Endothelial cell of umbilical vein (primary cell): ENCODE data around the gene HTT. TPM values are rescaled to one million over a fixed set of nuclear protein-coding genes. Genes with fewer than 3 reads are reported as not detected.

Experiments
- BruUV-seq: library from RNA; stranded (reverse); fragments of 400-500 nt; replicated peaks from 2 replicates; lab custom pipeline; 2021; lab: Mats Ljungman, UMichigan
- CTCF ChIA-PET: fragments of 300-600, 350-600 bp; sonication (Branson Sonifier 250); formaldehyde crosslinking; loops from one replicate; lab custom pipeline; 2021; ENCODE audit warnings: antibody characterized with exemption, inconsistent platforms; lab: Charles Lee
- POLR2A ChIA-PET: fragments of 300-600, 350-600 bp; sonication (Branson Sonifier 250); formaldehyde crosslinking; loops from one replicate; lab custom pipeline; 2021; ENCODE audit warnings: antibody characterized with exemption, inconsistent platforms; lab: Charles Lee
- DNase-seq: peaks from one replicate; pipeline ENCODE4 v3.0.0-alpha.2; 2011; ENCODE audit warnings: low read depth, low spot score
- FAIRE-seq: peaks from 2 replicates; lab custom pipeline; 2011; peaks lifted over from hg19 to GRCh38; lab: Jason Lieb, UNC
- H2AFZ ChIP-seq: 2 replicates; pipeline ENCODE4 v1.6.0; 2012; ENCODE audit warnings: low read depth, low read length, control low read depth, inconsistent platforms
- H3K27ac ChIP-seq: 2 replicates; pipeline ENCODE4 v1.5.1; 2011; ENCODE audit warnings: low read depth, mild to moderate bottlenecking, control low read depth, low read length, moderate library complexity; ENCODE audit not compliant: insufficient read depth
- H3K27me3 ChIP-seq, 2 experiments: 2 replicates each; pipeline versions ENCODE4 v1.6.0 to v1.6.1; 2011; ENCODE audit warnings: low read length in 2 of 2, mixed read lengths in 1 of 2; ENCODE audit not compliant: control insufficient read depth in 2 of 2, insufficient read depth in 2 of 2
- H3K36me3 ChIP-seq, 2 experiments: 2 replicates in 1 of 2; 3 replicates in 1 of 2; pipeline ENCODE4 v1.5.1; 2011; ENCODE audit warnings: low read length in 2 of 2, mild to moderate bottlenecking in 1 of 2, moderate library complexity in 1 of 2; ENCODE audit not compliant: control insufficient read depth in 2 of 2, insufficient read depth in 2 of 2; ENCODE audit errors: extremely low read depth in 1 of 2
- H3K4me1 ChIP-seq: 3 replicates; pipeline ENCODE4 v1.5.1; 2011; ENCODE audit warnings: mild to moderate bottlenecking, low read length; ENCODE audit not compliant: control insufficient read depth, insufficient read depth; ENCODE audit errors: extremely low read depth
- H3K4me2 ChIP-seq: 2 replicates; pipeline ENCODE4 v1.6.1; 2011; ENCODE audit warnings: low read length, control low read depth, mixed read lengths; ENCODE audit not compliant: insufficient read depth
- H3K4me3 ChIP-seq, 3 experiments: fragments of 200-600 bp in 1 of 3; sonication (generic), shearing (Covaris generic) in 1 of 3; replicated peaks in 1 of 3; 2 replicates each; pipeline ENCODE4 v1.5.1; 2011 to 2016; ENCODE audit warnings: control low read depth in 3 of 3, low read length in 3 of 3, mild to moderate bottlenecking in 2 of 3, inconsistent platforms in 1 of 3, low read depth in 1 of 3, moderate library complexity in 1 of 3; ENCODE audit not compliant: insufficient read depth in 1 of 3
- H3K79me2 ChIP-seq: 2 replicates; pipeline ENCODE4 v1.6.0; 2012; ENCODE audit warnings: low read length, inconsistent platforms; ENCODE audit not compliant: control insufficient read depth, insufficient read depth
- H3K9ac ChIP-seq: replicated peaks from 2 replicates; pipeline ENCODE3; 2011; ENCODE audit warnings: low read length, control low read depth; ENCODE audit not compliant: insufficient read depth; ENCODE audit errors: extremely low read depth
- H3K9me1 ChIP-seq: replicated peaks from 3 replicates; pipeline ENCODE4 v1.6.0; 2011; ENCODE audit warnings: mild to moderate bottlenecking, low read length; ENCODE audit not compliant: control insufficient read depth, insufficient read depth; ENCODE audit errors: extremely low read depth
- H3K9me3 ChIP-seq: replicated peaks from 2 replicates; pipeline ENCODE4 v1.5.1; 2012; ENCODE audit warnings: low read length, inconsistent platforms; ENCODE audit not compliant: control insufficient read depth, insufficient read depth
- H4K20me1 ChIP-seq: replicated peaks from 2 replicates; pipeline ENCODE3; 2011; ENCODE audit warnings: mild to moderate bottlenecking, low read length; ENCODE audit not compliant: control insufficient read depth, insufficient read depth; ENCODE audit errors: extremely low read depth
- EZH2 ChIP-seq: IDR thresholded peaks from 2 replicates; pipeline ENCODE4 v1.6.1; 2012; ENCODE audit warnings: borderline replicate concordance, low read depth, mild to moderate bottlenecking, moderate library complexity, low read length, inconsistent platforms; ENCODE audit not compliant: severe bottlenecking
- GATA2 ChIP-seq: IDR thresholded peaks from 2 replicates; pipeline ENCODE4 v1.7.0; 2011; ENCODE audit warnings: low read depth, mild to moderate bottlenecking, moderate library complexity, mixed read lengths, low read length; ENCODE audit not compliant: insufficient read length, insufficient read depth
- JUN ChIP-seq: IDR thresholded peaks from 2 replicates; pipeline ENCODE4 v1.6.1; 2011; ENCODE audit warnings: borderline replicate concordance, low read depth; ENCODE audit not compliant: insufficient read length, insufficient read depth
- POLR2A ChIP-seq: IDR thresholded peaks from 2 replicates; pipeline ENCODE4 v1.6.1; 2012; ENCODE audit warnings: low read depth, mild to moderate bottlenecking, control low read depth, low read length
- POLR2AphosphoS5 ChIP-seq: IDR thresholded peaks from 2 replicates; pipeline ENCODE4 v1.6.1; 2012; ENCODE audit warnings: low read depth, mild to moderate bottlenecking, control low read depth, low read length, moderate library complexity; ENCODE audit not compliant: insufficient read depth
- dilution Hi-C: fragments of 300-500 bp; cut with MboI; formaldehyde crosslinking; loops from one replicate; pipeline ENCODE4 v1.15.0; 2019; ENCODE audit warnings: low sequenced_read_pairs; ENCODE audit not compliant: extremely low pct_ligation_motif_present
- intact Hi-C: fragments of 100-400 bp; cut with micrococcal nuclease; formaldehyde crosslinking; loops from one replicate; pipeline ENCODE4 v1.10.0; 2022
- polyA plus RNA-seq, 4 experiments: library from polyadenylated mRNA; depleted of rRNA in 3 of 4; stranded (reverse) in 3 of 4; unstranded in 1 of 4; fragments of >200 nt; gene quantifications; 2 replicates each; pipeline versions ENCODE4 v1.2.1 to v1.2.3, GENCODE V29; 2011 to 2012; ENCODE audit warnings: missing spikeins in 1 of 4
- total RNA-seq: library from RNA; stranded (reverse); gene quantifications from 2 replicates; pipeline ENCODE4 v1.2.3, GENCODE V29; 2021
- TF ChIP-seq, protein P1 (sequence below), 2 donors: IDR thresholded peaks; 1 replicate in 1 of 2; 2 replicates in 1 of 2; pipeline ENCODE4 v1.5.1; 2011; ENCODE audit warnings: low read length in 2 of 2, mild to moderate bottlenecking in 2 of 2, moderate library complexity in 2 of 2, control low read depth in 1 of 2, inconsistent platforms in 1 of 2, low read depth in 1 of 2; ENCODE audit not compliant: insufficient read depth in 1 of 2; ENCODE audit errors: extremely low read depth in 1 of 2
- TF ChIP-seq, protein P2 (sequence below): IDR thresholded peaks from 2 replicates; pipeline ENCODE4 v1.6.1; 2011; ENCODE audit not compliant: insufficient read depth, insufficient read length

Gene HTT
- total and polyA plus RNA-seq, 2 donors (not counting 3 experiments of a cell fraction or from before 2014, with no cell fraction given), result 15.7 to 61.2 TPM

DNA sequence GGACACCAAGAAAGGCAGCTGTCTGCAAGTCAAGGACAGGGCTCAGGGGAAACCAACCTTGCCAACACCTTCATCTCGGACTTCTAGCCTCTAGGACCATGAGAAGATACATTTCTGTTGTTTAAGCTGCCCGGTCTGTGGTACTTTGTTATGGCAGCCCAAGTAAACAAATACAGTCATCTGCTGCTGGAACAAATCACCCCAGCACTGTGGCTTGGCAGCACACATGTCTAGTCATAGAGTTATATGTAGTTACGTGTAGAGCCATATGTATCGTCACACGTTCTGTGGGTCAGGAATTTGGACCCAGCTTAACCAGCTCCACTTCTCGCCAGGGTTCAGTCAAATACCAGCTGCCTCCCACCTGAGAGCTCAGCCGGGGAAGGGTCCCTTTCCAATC is 2.7 kb upstream of the HTT start:
- dilution Hi-C loops (no loop called here), intact Hi-C loops (loop anchor here (5.0 kb wide), 1 partner anchor 220 kb away; the partner anchor contains the start of gene RGS12)
- H3K4me2 ChIP-seq, result no peak overlapping the region
- H2AFZ ChIP-seq, result no peak overlapping the region
- no peak overlapping the region for H3K4me3 ChIP-seq
- DNase-seq (no peak), FAIRE-seq (no peak)
- H3K4me1 ChIP-seq, result peaks cover 13% of the 10 kb centered on the region
- no TSS peak for BruUV-seq
- TF ChIP-seq, protein P1, sequence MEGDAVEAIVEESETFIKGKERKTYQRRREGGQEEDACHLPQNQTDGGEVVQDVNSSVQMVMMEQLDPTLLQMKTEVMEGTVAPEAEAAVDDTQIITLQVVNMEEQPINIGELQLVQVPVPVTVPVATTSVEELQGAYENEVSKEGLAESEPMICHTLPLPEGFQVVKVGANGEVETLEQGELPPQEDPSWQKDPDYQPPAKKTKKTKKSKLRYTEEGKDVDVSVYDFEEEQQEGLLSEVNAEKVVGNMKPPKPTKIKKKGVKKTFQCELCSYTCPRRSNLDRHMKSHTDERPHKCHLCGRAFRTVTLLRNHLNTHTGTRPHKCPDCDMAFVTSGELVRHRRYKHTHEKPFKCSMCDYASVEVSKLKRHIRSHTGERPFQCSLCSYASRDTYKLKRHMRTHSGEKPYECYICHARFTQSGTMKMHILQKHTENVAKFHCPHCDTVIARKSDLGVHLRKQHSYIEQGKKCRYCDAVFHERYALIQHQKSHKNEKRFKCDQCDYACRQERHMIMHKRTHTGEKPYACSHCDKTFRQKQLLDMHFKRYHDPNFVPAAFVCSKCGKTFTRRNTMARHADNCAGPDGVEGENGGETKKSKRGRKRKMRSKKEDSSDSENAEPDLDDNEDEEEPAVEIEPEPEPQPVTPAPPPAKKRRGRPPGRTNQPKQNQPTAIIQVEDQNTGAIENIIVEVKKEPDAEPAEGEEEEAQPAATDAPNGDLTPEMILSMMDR (IDR thresholded peaks at IDR 0.05; ENCODE audit: extremely low read depth in 1 of 2, insufficient read depth in 1 of 2, low read depth in 1 of 2, low read length in 2 of 2), result no peak
- TF ChIP-seq POLR2A (no peak), GATA2 (no peak), EZH2 (no peak), POLR2AphosphoS5 (no peak), JUN (no peak)
- TF ChIP-seq, protein P2, sequence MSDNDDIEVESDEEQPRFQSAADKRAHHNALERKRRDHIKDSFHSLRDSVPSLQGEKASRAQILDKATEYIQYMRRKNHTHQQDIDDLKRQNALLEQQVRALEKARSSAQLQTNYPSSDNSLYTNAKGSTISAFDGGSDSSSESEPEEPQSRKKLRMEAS, result no peak
- CTCF ChIA-PET, result interaction anchor here (1.4 kb wide), 1 partner anchor 19 kb away, joined by 4 read pairs; no protein-coding TSS in a partner anchor
- H3K9me1 ChIP-seq, result no peaks in the 10 kb centered on the region
- peaks cover 5% of the 10 kb centered on the region for H4K20me1 ChIP-seq
- POLR2A ChIA-PET, result no interaction called here
- H3K27ac ChIP-seq, result no peak overlapping the region
- H3K9me3 ChIP-seq, result no peaks in the 10 kb centered on the region
- H3K9ac ChIP-seq, result no peak overlapping the region
- H3K36me3 ChIP-seq, result no peaks in the 10 kb centered on the region
- H3K27me3 ChIP-seq, result no peaks in the 10 kb centered on the region
- peaks cover 13% of the 10 kb centered on the region for H3K79me2 ChIP-seq
